A673 (cell line): Measurements from ENCODE around the gene CCDC40. TPM values are rescaled to one million over a fixed set of nuclear protein-coding genes. Genes with fewer than 3 reads are reported as not detected.

Experiments used
- BruUV-seq: library from RNA; stranded (reverse); fragments of 400-500 nt; replicated peaks from 2 replicates; lab custom pipeline; 2021; lab: Mats Ljungman, UMichigan
- CTCF ChIA-PET: fragments of 300-600 bp; sonication (Branson Sonifier 250); formaldehyde crosslinking; loops from one replicate; lab custom pipeline; 2022; ENCODE audit warnings: antibody characterized with exemption; lab: Charles Lee
- POLR2A ChIA-PET: fragments of 300-600 bp; sonication (Branson Sonifier 250); formaldehyde crosslinking; loops from one replicate; lab custom pipeline; 2022; ENCODE audit warnings: antibody characterized with exemption; ENCODE audit not compliant: low non-redundant PET; lab: Charles Lee
- DNase-seq: peaks from one replicate; pipeline ENCODE4 v3.0.0-alpha.2; 2015; ENCODE audit warnings: low spot score
- H3K27ac ChIP-seq: fragments of 200-600 bp; sonication (generic); 2 replicates; pipeline ENCODE4 v1.5.1; 2016; ENCODE audit warnings: mixed run types, low read depth, mild to moderate bottlenecking, mixed read lengths, antibody characterized with exemption, low read length; ENCODE audit not compliant: poor library complexity, severe bottlenecking
- H3K27me3 ChIP-seq: fragments of 200-600 bp; sonication (generic); replicated peaks from 2 replicates; pipeline ENCODE4 v1.6.1; 2017; ENCODE audit warnings: mixed run types, low read depth, mild to moderate bottlenecking, mixed read lengths, antibody characterized with exemption, low read length; ENCODE audit not compliant: insufficient read depth, poor library complexity
- H3K36me3 ChIP-seq: fragments of 200-600 bp; sonication (generic); 2 replicates; pipeline ENCODE4 v1.6.1; 2016; ENCODE audit warnings: mixed run types, mild to moderate bottlenecking, mixed read lengths, antibody characterized with exemption, low read length; ENCODE audit not compliant: insufficient read depth, poor library complexity, severe bottlenecking
- H3K4me1 ChIP-seq: fragments of 200-600 bp; sonication (generic); 2 replicates; pipeline ENCODE4 v1.6.1; 2017; ENCODE audit warnings: mixed run types, mild to moderate bottlenecking, mixed read lengths, antibody characterized with exemption, low read length; ENCODE audit not compliant: insufficient read depth, poor library complexity, severe bottlenecking
- H3K4me3 ChIP-seq: fragments of 200-600 bp; sonication (generic); 2 replicates; pipeline ENCODE4 v1.5.1; 2016; ENCODE audit warnings: low read depth, mixed run types, mild to moderate bottlenecking, mixed read lengths, low read length; ENCODE audit not compliant: poor library complexity, severe bottlenecking
- H3K9me3 ChIP-seq: fragments of 200-600 bp; sonication (generic); 2 replicates; pipeline ENCODE4 v1.6.1; 2016; ENCODE audit warnings: mixed run types, low read depth, mild to moderate bottlenecking, mixed read lengths, antibody characterized with exemption, low read length; ENCODE audit not compliant: poor library complexity, severe bottlenecking
- EZH2 ChIP-seq: fragments of 200-600 bp; sonication (generic); IDR thresholded peaks from 2 replicates; pipeline ENCODE4 v1.6.1; 2017; ENCODE audit warnings: borderline replicate concordance, low read depth, mild to moderate bottlenecking, mixed read lengths, antibody characterized with exemption, low read length; ENCODE audit not compliant: poor library complexity, severe bottlenecking
- intact Hi-C: fragments of 100-400 bp; cut with micrococcal nuclease; formaldehyde crosslinking; loops from one replicate; pipeline ENCODE4 v1.10.0; 2022; ENCODE audit not compliant: unreplicated experiment
- total RNA-seq: library from RNA; stranded (reverse); gene quantifications from 2 replicates; pipeline ENCODE4 v1.2.3, GENCODE V29; 2021
- TF ChIP-seq, protein P1 (sequence below): fragments of 300-800, 200-600 bp; sonication (generic); conservative IDR thresholded peaks from 2 replicates; pipeline ENCODE4 v1.5.1; 2017; ENCODE audit warnings: low read depth, mild to moderate bottlenecking, antibody characterized with exemption, low read length, moderate library complexity, mixed read lengths

Gene CCDC40
- total RNA-seq, 1 experiment from 2014 or later = 3.5 TPM

DNA sequence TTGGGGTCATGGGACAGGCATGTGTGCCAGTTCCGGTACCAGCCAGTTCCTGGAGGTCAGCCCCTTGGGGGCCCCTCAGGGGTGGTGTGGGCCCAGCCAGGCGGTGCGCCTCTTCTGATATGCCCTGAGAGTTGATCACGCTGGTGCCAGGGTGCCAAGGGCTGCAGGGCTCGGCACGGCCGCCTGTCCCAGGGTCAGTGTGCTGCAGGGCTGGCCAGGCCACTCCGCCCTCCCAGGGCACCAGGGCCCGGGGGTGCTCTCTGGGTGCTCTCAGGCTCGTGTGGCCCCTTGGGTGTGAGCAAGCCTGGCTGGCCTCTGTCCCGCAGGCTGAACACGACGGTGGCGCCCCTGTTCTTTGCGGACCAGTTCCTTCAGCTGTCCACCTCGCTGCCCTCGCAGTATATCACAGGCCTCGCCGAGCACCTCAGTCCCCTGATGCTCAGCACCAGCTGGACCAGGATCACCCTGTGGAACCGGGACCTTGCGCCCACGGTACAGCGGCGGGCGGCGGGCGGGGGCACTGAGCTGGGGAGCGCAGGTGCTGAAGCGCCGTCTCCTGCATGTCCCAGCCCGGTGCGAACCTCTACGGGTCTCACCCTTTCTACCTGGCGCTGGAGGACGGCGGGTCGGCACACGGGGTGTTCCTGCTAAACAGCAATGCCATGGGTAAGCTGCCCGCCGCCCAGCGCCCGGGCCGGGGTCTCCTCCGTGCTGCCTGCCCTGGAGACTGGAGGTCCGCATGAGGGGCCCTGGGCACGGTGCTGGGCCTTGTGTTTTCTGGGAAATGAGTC, 71.0 kb downstream of the CCDC40 start:
- ChIA-PET CTCF (no interaction called here), POLR2A (no interaction called here)
- TF ChIP-seq, protein P1, sequence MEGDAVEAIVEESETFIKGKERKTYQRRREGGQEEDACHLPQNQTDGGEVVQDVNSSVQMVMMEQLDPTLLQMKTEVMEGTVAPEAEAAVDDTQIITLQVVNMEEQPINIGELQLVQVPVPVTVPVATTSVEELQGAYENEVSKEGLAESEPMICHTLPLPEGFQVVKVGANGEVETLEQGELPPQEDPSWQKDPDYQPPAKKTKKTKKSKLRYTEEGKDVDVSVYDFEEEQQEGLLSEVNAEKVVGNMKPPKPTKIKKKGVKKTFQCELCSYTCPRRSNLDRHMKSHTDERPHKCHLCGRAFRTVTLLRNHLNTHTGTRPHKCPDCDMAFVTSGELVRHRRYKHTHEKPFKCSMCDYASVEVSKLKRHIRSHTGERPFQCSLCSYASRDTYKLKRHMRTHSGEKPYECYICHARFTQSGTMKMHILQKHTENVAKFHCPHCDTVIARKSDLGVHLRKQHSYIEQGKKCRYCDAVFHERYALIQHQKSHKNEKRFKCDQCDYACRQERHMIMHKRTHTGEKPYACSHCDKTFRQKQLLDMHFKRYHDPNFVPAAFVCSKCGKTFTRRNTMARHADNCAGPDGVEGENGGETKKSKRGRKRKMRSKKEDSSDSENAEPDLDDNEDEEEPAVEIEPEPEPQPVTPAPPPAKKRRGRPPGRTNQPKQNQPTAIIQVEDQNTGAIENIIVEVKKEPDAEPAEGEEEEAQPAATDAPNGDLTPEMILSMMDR = no peak
- TF ChIP-seq EZH2 = no peak
- H3K9me3 ChIP-seq = no peaks in the 10 kb centered on the region
- DNase-seq = no peak
- no peaks in the 10 kb centered on the region for H3K36me3 ChIP-seq
- H3K27ac ChIP-seq = no peak overlapping the region
- intact Hi-C loops = no loop called here
- no peak overlapping the region for H3K4me3 ChIP-seq
- BruUV-seq = no TSS peak
- peaks cover 10% of the 10 kb centered on the region for H3K4me1 ChIP-seq
- H3K27me3 ChIP-seq = no peaks in the 10 kb centered on the region

GRCh38 chr17:80108036-80108971, 71.9 kb downstream of the CCDC40 start:
- no peak for DNase-seq
- POLR2A ChIA-PET = no interaction called here
- H3K9me3 ChIP-seq = no peaks in the 10 kb centered on the region
- TF ChIP-seq, protein P1 = no peak
- TF ChIP-seq EZH2 = no peak
- no TSS peak for BruUV-seq
- H3K27me3 ChIP-seq = no peaks in the 10 kb centered on the region
- peaks cover 10% of the 10 kb centered on the region for H3K4me1 ChIP-seq
- H3K27ac ChIP-seq = no peak overlapping the region
- H3K36me3 ChIP-seq = no peaks in the 10 kb centered on the region
- H3K4me3 ChIP-seq = no peak overlapping the region
- intact Hi-C loops = no loop called here
- CTCF ChIA-PET = no interaction called here

GRCh38 chr17:80109066-80109660, 72.7 kb downstream of the CCDC40 start:
- Histone ChIP-seq H3K4me3 (no peak overlapping the region), H3K27ac (no peak overlapping the region), H3K9me3 (no peaks in the 10 kb centered on the region), H3K27me3 (no peaks in the 10 kb centered on the region), H3K36me3 (no peaks in the 10 kb centered on the region), H3K4me1 (peaks cover 10% of the 10 kb centered on the region)
- ChIA-PET POLR2A (no interaction called here), CTCF (no interaction called here)
- no TSS peak for BruUV-seq
- TF ChIP-seq EZH2 = no peak
- TF ChIP-seq, protein P1 = no peak
- intact Hi-C loops = no loop called here
- no peak for DNase-seq
